A673 (cell line): ENCODE data around the gene EFHD2. TPM values are rescaled to one million over a fixed set of nuclear protein-coding genes. Genes with fewer than 3 reads are reported as not detected.
"Not testable (repeated sequence)": the region's sequence is repeated elsewhere in the genome, so short reads cannot be mapped to it uniquely, and the experiment has no call there.

ENCODE experiments used
- BruUV-seq: library from RNA; stranded (reverse); fragments of 400-500 nt; replicated peaks from 2 replicates; lab custom pipeline; 2021; lab: Mats Ljungman, UMichigan
- CTCF ChIA-PET: fragments of 300-600 bp; sonication (Branson Sonifier 250); formaldehyde crosslinking; loops from one replicate; lab custom pipeline; 2022; ENCODE audit warnings: antibody characterized with exemption; lab: Charles Lee
- POLR2A ChIA-PET: fragments of 300-600 bp; sonication (Branson Sonifier 250); formaldehyde crosslinking; loops from one replicate; lab custom pipeline; 2022; ENCODE audit warnings: antibody characterized with exemption; ENCODE audit not compliant: low non-redundant PET; lab: Charles Lee
- DNase-seq: peaks from one replicate; pipeline ENCODE4 v3.0.0-alpha.2; 2015; ENCODE audit warnings: low spot score
- H3K27ac ChIP-seq: fragments of 200-600 bp; sonication (generic); 2 replicates; pipeline ENCODE4 v1.5.1; 2016; ENCODE audit warnings: mixed run types, low read depth, mild to moderate bottlenecking, mixed read lengths, antibody characterized with exemption, low read length; ENCODE audit not compliant: poor library complexity, severe bottlenecking
- H3K27me3 ChIP-seq: fragments of 200-600 bp; sonication (generic); replicated peaks from 2 replicates; pipeline ENCODE4 v1.6.1; 2017; ENCODE audit warnings: mixed run types, low read depth, mild to moderate bottlenecking, mixed read lengths, antibody characterized with exemption, low read length; ENCODE audit not compliant: insufficient read depth, poor library complexity
- H3K36me3 ChIP-seq: fragments of 200-600 bp; sonication (generic); 2 replicates; pipeline ENCODE4 v1.6.1; 2016; ENCODE audit warnings: mixed run types, mild to moderate bottlenecking, mixed read lengths, antibody characterized with exemption, low read length; ENCODE audit not compliant: insufficient read depth, poor library complexity, severe bottlenecking
- H3K4me1 ChIP-seq: fragments of 200-600 bp; sonication (generic); 2 replicates; pipeline ENCODE4 v1.6.1; 2017; ENCODE audit warnings: mixed run types, mild to moderate bottlenecking, mixed read lengths, antibody characterized with exemption, low read length; ENCODE audit not compliant: insufficient read depth, poor library complexity, severe bottlenecking
- H3K4me3 ChIP-seq: fragments of 200-600 bp; sonication (generic); 2 replicates; pipeline ENCODE4 v1.5.1; 2016; ENCODE audit warnings: low read depth, mixed run types, mild to moderate bottlenecking, mixed read lengths, low read length; ENCODE audit not compliant: poor library complexity, severe bottlenecking
- H3K9me3 ChIP-seq: fragments of 200-600 bp; sonication (generic); 2 replicates; pipeline ENCODE4 v1.6.1; 2016; ENCODE audit warnings: mixed run types, low read depth, mild to moderate bottlenecking, mixed read lengths, antibody characterized with exemption, low read length; ENCODE audit not compliant: poor library complexity, severe bottlenecking
- CTCF ChIP-seq: fragments of 300-800, 200-600 bp; sonication (generic); conservative IDR thresholded peaks from 2 replicates; pipeline ENCODE4 v1.5.1; 2017; ENCODE audit warnings: low read depth, mild to moderate bottlenecking, antibody characterized with exemption, low read length, moderate library complexity, mixed read lengths
- EZH2 ChIP-seq: fragments of 200-600 bp; sonication (generic); IDR thresholded peaks from 2 replicates; pipeline ENCODE4 v1.6.1; 2017; ENCODE audit warnings: borderline replicate concordance, low read depth, mild to moderate bottlenecking, mixed read lengths, antibody characterized with exemption, low read length; ENCODE audit not compliant: poor library complexity, severe bottlenecking
- intact Hi-C: fragments of 100-400 bp; cut with micrococcal nuclease; formaldehyde crosslinking; loops from one replicate; pipeline ENCODE4 v1.10.0; 2022; ENCODE audit not compliant: unreplicated experiment
- total RNA-seq: library from RNA; stranded (reverse); gene quantifications from 2 replicates; pipeline ENCODE4 v1.2.3, GENCODE V29; 2021

EFHD2 gene
- total RNA-seq, 1 experiment from 2014 or later, result 32.5 TPM

- no TSS peak for BruUV-seq
- H3K4me1 ChIP-seq, result peaks cover 11% of the 10 kb centered on the region
- H3K27me3 ChIP-seq, result no peaks in the 10 kb centered on the region
- no peak for TF ChIP-seq CTCF
- TF ChIP-seq EZH2, result no peak
- CTCF ChIA-PET, result interaction anchor here (0.6 kb wide), 1 partner anchor 183 kb away, joined by 4 read pairs; no protein-coding TSS in a partner anchor
- intact Hi-C loops, result no loop called here
- POLR2A ChIA-PET, result no interaction called here
- no peaks in the 10 kb centered on the region for H3K36me3 ChIP-seq
- no peak overlapping the region for H3K27ac ChIP-seq
- DNase-seq, result no peak
- H3K9me3 ChIP-seq, result no peaks in the 10 kb centered on the region
- H3K4me3 ChIP-seq, result no peak overlapping the region
Observed at GRCh38 chr1:15455522-15455921, 45.8 kb downstream of the EFHD2 start.

- no peak within 1 kb of the TSS for H3K4me3 ChIP-seq
- H3K36me3 ChIP-seq, result no peaks in the 10 kb centered on the region
- no peak for DNase-seq
- BruUV-seq, result no TSS peak
- CTCF ChIA-PET, result interaction anchor here (0.6 kb wide), 1 partner anchor 184 kb away, joined by 4 read pairs; no protein-coding TSS in a partner anchor
- peaks cover 13% of the 10 kb centered on the region for H3K4me1 ChIP-seq
- POLR2A ChIA-PET, result no interaction called here
- no peaks in the 10 kb centered on the region for H3K9me3 ChIP-seq
- TF ChIP-seq CTCF (no peak), EZH2 (no peak)
- no peak within 1 kb of the TSS for H3K27ac ChIP-seq
- intact Hi-C loops, result no loop called here
- H3K27me3 ChIP-seq, result no peaks in the 10 kb centered on the region
Observed at GRCh38 chr1:15456313-15456954, 46.7 kb downstream of the EFHD2 start, which contains the start of gene CELA2A. Gene CELA2A, plus strand, starts transcription at chr1:15456732. Its CDS starts 22 bp downstream, at chr1:15456754.

GRCh38 chr1:15457585-15457984 is 47.9 kb downstream of the EFHD2 start:
- Histone ChIP-seq H3K36me3 (no peaks in the 10 kb centered on the region), H3K27me3 (no peaks in the 10 kb centered on the region), H3K9me3 (no peaks in the 10 kb centered on the region), H3K4me3 (no peak overlapping the region), H3K27ac (no peak overlapping the region), H3K4me1 (peaks cover 13% of the 10 kb centered on the region)
- no peak for DNase-seq
- CTCF ChIA-PET, result no interaction called here
- TF ChIP-seq CTCF (no peak), EZH2 (no peak)
- intact Hi-C loops, result no loop called here
- POLR2A ChIA-PET, result no interaction called here
- no TSS peak for BruUV-seq

GRCh38 chr1:15458388-15458787 is 48.7 kb downstream of the EFHD2 start:
- CTCF ChIA-PET, BruUV-seq, H3K9me3 ChIP-seq, H3K27me3 ChIP-seq, H3K4me3 ChIP-seq, POLR2A ChIA-PET, intact Hi-C loops, H3K36me3 ChIP-seq, H3K27ac ChIP-seq, DNase-seq: not testable (repeated sequence)
- peaks cover 13% of the 10 kb centered on the region for H3K4me1 ChIP-seq
